ENCODE measurements around the gene DNAH14.
"Not testable (repeated sequence)": the region's sequence is repeated elsewhere in the genome, so short reads cannot be mapped to it uniquely, and the experiment has no call there.

Gene DNAH14

DNA sequence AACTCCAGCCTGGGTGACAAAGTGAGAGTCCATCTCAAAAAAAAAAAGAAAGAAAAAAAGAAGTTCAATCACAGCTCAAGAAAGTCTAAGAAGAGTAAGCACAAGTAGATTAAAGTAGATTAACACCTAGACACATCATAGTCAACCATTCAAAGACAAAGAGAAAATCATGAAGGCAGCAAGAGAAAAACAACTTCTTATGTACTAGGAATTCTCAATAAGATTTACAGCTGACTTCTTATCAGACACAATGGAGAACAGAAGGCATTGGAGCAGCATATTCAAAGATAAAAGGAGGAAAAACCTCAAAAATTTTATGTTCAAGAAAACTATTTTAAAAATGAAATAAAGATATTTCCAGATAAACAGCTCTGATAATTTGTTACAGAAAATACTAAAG, 351.1 kb downstream of the DNAH14 start:
- TF ChIP-seq, protein P1, sequence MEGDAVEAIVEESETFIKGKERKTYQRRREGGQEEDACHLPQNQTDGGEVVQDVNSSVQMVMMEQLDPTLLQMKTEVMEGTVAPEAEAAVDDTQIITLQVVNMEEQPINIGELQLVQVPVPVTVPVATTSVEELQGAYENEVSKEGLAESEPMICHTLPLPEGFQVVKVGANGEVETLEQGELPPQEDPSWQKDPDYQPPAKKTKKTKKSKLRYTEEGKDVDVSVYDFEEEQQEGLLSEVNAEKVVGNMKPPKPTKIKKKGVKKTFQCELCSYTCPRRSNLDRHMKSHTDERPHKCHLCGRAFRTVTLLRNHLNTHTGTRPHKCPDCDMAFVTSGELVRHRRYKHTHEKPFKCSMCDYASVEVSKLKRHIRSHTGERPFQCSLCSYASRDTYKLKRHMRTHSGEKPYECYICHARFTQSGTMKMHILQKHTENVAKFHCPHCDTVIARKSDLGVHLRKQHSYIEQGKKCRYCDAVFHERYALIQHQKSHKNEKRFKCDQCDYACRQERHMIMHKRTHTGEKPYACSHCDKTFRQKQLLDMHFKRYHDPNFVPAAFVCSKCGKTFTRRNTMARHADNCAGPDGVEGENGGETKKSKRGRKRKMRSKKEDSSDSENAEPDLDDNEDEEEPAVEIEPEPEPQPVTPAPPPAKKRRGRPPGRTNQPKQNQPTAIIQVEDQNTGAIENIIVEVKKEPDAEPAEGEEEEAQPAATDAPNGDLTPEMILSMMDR (IDR thresholded peaks at IDR 0.05; ENCODE audit: extremely low read depth, missing control alignments), result no peak
- DNase-seq (ENCODE audit: low spot score), result no peak

DNA sequence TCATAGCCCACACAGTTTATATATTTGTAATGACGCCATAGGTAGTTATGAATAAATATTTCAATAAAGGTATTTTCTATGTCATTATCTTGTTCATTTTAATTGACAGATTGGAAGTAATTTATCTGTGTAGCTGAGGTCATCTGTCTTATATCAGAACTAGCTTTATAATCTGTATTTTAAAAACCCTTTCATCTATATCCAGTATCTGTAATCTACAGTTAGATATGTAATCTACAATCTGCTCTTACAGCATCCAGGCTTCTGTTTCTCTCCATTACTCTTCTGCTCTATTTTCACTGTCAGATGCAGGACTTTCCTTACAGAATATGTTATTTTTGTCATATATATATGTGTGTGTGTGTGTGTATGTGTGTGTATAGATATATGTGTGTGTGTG, 360.8 kb downstream of the DNAH14 start:
- TF ChIP-seq, protein P1 (IDR thresholded peaks at IDR 0.05; ENCODE audit: extremely low read depth, missing control alignments), result no peak
- DNase-seq (ENCODE audit: low spot score), result no peak

DNA sequence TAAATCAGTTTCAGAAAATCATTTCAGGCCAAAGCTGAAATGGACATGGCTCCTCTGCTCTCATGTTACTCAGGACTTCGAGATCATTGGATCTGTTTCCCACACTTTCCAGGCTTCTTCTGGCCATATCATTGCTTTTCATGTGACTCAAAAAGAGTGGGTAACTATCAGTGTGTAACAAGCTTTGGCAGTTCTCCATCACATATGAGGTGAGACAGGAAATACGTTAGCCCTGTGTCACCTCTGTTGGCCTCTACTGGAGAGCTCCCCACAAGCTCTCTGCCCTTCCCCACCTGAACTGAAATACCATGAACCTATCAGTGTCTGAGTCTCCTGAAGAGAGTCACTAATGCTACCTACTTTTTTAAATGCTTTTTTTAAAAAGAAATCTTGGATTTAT, 370.1 kb downstream of the DNAH14 start:
- TF ChIP-seq, protein P1 (IDR thresholded peaks at IDR 0.05; ENCODE audit: extremely low read depth, missing control alignments), result no peak
- DNase-seq (ENCODE audit: low spot score), result no peak

DNA sequence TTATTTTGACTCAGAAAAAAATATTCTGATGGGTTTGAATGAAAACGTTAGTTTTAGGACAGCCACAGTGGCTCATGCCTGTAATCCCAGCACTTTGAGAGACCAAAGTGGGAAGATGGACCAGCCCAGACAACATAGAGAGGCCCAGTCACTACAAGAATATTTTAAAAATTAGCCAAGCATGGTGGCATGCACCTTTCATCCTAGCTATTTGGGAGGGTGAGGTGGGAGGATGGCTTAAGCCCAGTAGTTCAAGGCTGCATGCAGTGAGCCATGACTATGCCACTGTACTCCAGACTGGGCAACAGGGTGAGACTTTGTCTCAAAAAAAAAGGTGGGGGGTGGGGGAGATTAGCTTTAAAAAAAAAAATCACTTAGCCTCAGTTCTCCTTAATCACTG, 370.9 kb downstream of the DNAH14 start:
- DNase-seq (ENCODE audit: low spot score), result no peak

DNA sequence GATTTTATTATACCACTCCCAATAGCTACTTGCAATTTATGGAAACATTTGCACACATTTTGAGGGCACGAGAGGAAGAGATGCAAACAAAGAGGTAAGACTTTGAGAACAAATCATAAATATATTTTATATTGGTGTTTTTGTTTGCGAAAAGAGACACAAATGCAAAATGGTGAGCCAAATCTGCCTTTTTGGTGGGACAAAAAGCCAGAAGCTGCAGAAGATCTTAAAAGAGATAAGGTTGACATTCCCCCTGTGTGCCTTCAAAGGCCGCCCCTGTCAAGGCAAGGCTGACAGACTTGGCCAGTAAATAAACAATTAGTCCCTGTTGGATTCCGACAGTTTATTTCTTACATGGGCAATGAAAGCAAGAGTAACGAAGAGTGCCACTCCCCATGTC, 375.5 kb downstream of the DNAH14 start:
- TF ChIP-seq, protein P1 (IDR thresholded peaks at IDR 0.05; ENCODE audit: extremely low read depth, missing control alignments), result no peak
- DNase-seq (ENCODE audit: low spot score), result no peak

More for the DNA sequence above, 370.9 kb downstream of the DNAH14 start:
- TF ChIP-seq, protein P1 (IDR thresholded peaks at IDR 0.05; ENCODE audit: extremely low read depth, missing control alignments), result no peak

DNA sequence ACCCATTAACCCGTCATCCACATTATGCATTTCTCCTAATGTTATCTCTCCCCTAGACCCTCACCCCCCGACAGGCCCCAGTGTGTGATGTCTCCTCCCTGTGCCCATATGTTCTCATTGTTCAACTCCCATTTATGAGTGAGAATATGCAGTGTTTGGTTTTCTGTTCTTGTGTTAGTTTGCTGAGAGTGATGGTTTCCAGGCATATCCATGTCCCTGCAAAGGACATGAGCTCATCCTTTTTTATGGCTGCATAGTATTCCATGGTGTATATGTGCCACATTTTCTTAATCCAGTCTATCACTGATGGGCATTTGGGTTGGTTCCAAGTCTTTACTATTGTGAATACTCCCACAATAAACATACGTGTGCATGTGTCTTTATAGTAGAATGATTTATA, 381.1 kb downstream of the DNAH14 start:
- DNase-seq (ENCODE audit: low spot score), result not testable (repeated sequence)

DNA sequence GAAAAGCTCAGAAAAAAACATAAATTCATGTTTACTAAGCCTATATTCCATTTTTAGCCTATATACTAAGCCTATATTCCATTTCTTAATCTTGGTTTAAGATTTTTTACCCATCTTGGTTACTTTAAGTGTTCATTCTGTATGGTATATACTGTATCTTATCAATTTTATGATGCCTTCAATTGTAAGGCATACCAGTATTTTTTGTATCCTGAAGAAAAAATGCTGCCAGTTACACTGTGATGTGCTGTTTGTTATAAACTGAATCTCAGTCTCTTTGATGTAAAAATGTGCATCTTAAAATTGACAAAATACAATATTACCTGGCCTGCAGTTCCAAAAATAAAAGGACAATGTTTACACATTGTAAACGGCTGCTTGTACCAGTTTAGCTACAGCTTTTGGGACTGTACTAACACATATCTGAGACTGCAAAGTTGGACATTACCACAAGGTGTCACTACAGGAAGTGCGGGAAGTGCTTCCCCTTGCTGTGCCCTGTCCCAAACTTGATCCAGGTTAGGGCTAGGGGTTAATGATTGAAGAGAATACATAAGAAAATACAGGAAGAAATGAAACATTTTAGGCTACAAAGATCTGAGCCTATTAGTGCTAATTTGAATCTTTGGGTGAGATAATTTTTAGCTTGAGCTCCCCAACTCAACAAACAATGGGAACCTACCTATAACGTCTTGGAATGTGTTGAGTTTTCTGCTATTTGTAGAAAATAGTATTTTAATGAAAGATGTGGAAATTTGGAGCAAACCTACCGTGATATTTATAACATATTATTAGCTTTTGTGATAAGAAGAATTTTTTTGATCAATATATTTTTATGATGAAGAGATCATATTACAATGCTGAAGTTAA, 389.5 kb downstream of the DNAH14 start:
- TF ChIP-seq, protein P1 (IDR thresholded peaks at IDR 0.05; ENCODE audit: extremely low read depth, missing control alignments), result peak; percentile 50
- peak; percentile 32 for DNase-seq (ENCODE audit: low spot score)

DNA sequence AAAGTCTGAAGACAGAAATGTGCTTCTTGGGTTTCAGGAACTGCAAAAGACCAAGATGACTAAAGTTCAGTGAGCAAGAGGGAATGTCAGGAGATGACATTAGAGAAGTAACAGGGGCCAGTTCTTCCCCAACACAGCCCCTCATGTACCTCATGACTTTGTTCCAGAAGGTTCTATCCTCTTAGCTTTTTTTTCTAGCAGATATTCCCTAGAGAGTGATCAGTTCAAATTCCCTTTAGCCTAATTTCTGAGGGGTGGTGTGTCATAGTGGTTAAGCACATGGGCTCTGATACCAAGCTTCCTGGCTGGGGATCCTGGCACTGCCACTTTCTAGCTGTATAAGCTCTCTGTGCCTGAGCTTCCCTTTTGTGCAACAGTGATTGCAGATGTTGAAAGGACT, 390.4 kb downstream of the DNAH14 start:
- no peak for DNase-seq (ENCODE audit: low spot score)
- TF ChIP-seq, protein P1 (IDR thresholded peaks at IDR 0.05; ENCODE audit: extremely low read depth, missing control alignments), result no peak

All from GM20000 (cell line).